Measurements from ENCODE around the gene CAGE1.

DNA sequence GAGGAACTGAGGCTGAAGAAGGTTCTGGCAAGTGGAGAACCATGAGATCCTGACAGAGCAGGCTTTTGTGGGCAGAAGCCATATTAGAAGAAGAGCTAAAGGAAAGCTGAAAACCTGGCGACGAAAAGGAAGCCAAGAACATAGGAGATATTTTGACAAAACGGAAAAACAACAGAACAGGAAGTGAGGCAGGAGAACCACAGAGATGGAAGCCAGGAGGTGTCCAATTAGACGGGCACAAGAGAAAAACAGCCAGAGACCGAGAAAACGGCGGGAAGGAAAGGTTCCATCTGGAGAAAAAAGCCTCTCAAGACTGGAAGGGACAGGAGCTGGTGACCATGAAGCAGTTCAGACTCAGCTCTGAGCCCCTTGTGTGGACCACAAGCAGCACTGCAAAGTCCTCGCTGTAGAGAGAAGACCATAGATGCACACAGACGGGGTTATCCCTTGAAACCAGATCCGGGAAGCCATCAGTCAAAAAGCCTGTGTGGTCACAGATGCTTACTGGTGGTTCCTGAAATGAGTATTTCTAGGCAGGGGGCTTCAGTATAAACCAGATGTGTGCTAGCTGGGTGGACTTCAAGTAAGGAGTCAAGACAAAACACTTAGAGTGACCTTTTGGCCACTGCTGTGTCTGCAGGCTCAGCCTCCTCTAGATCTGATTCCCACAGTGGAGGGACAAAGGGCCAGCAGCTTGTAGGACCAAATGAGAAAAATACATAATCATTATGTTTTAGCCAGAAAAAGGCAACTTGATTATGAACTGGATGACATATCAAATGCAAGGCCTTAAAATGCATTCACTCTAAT is 107.2 kb downstream of the CAGE1 start:
- TF ChIP-seq, protein P1, sequence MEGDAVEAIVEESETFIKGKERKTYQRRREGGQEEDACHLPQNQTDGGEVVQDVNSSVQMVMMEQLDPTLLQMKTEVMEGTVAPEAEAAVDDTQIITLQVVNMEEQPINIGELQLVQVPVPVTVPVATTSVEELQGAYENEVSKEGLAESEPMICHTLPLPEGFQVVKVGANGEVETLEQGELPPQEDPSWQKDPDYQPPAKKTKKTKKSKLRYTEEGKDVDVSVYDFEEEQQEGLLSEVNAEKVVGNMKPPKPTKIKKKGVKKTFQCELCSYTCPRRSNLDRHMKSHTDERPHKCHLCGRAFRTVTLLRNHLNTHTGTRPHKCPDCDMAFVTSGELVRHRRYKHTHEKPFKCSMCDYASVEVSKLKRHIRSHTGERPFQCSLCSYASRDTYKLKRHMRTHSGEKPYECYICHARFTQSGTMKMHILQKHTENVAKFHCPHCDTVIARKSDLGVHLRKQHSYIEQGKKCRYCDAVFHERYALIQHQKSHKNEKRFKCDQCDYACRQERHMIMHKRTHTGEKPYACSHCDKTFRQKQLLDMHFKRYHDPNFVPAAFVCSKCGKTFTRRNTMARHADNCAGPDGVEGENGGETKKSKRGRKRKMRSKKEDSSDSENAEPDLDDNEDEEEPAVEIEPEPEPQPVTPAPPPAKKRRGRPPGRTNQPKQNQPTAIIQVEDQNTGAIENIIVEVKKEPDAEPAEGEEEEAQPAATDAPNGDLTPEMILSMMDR (IDR thresholded peaks at IDR 0.05): no peak
- TF ChIP-seq POLR2AphosphoS5 (IDR thresholded peaks at IDR 0.05): no peak
